Limb (tissue), 2 donors: ENCODE data around the gene PTPA.

Experiments used
- DNase-seq, 2 donors: peaks; one replicate each; pipeline ENCODE4 v3.0.0-alpha.2; 2016; ENCODE audit errors: extremely low spot score in 2 of 2

Gene PTPA

GRCh38 chr9:129081388-129081904 is 29.8 kb upstream of the PTPA start:
- DNase-seq, result no peak

- no peak for DNase-seq
Measured at GRCh38 chr9:129084087-129084486, 27.1 kb upstream of the PTPA start.

DNA sequence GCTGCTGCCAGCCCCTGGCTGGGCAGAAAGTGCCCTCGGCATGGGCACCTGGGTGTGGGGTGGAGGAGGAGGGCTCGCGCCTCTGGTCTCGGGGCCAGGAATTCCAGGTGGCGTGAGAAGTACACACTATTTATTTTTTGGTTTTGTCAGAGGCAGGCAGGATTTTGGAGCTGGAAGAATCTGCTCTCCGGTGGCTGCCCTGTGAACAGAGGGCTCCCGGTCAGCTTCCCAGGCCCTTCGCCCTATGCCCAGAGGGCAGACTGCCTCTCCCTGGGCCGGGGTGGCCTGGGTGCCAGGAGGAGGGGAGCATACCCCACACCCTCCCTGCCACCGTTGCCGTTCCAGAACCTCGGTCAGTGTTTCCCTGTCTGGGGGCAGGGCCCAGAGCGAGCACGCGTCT is 22.0 kb upstream of the PTPA start:
- no peak for DNase-seq

GRCh38 chr9:129093602-129094386 is 17.4 kb upstream of the PTPA start:
- DNase-seq, result no peak

- DNase-seq, result no peak
Measured at GRCh38 chr9:129094387-129095169, 16.6 kb upstream of the PTPA start.

DNA sequence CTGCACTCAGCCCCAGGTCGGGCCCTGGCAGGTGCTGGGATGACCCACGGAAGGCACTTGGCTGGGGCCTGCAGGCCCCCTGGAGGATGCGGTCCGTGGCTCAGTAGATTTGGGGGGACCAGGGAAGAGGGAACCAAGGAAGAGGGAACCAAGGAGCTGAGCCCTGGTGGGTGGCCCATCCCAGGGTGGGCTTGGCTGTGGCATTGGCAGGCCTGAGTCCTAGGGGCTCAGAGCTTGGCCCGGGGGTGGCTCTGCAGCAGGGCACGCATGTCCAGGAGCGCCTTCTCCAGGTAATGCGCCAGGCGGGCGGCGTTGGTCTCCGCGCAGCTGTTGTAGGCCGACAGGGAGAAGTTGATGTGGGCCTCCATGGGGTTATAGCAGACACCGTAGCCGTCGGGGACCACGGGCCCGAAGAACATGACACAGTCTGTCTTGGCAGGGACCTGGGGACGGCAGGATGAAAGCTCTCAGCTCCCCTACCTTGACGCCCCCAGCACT is 16.0 kb upstream of the PTPA start:
- DNase-seq, result no peak

DNA sequence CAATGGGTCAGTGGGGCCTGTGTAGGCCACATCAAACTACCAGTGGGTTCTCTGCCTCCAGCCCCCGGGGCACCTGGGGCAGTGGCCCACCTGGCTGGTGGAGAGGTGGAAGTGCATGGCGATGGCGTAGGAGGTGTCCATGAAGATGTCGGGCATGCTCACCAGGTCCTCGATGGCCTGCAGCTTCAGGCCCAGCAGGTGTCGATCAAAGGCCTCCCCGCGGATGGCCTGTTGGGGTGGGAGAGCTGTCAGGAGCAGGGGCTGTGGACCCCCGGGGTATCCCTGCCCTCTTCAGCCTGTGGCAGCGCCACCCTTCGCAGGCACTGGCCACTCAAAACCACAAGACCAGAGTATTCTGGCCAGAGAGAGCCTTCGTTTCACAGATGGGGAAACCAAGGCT is 15.3 kb upstream of the PTPA start:
- DNase-seq, result no peak

- no peak for DNase-seq
Measured at GRCh38 chr9:129097671-129098306, 13.4 kb upstream of the PTPA start.

GRCh38 chr9:129098328-129098727 is 12.9 kb upstream of the PTPA start:
- DNase-seq, result no peak

GRCh38 chr9:129100383-129101169 is 10.6 kb upstream of the PTPA start:
- DNase-seq, result no peak

DNA sequence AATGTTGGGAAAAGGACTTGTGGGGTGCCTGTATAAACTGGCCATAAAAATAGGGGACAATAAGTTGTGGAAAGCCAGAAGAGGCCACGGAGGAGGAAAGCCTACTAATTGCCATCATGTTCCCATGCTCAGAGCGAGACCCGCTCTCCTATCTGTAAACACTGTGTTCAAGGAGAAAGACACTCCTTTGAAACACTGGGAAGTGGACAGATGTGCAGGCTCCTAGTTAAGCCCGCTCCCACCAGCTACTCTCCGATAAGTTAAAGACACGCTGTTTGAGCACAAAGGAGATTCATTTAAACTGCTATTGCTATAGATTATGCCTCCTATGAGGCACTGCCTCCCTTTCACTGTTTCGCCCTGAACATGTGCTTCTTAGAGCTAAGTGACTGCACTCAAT is 9.9 kb upstream of the PTPA start:
- no peak for DNase-seq

- DNase-seq, result no peak
Measured at GRCh38 chr9:129102095-129102525, 9.1 kb upstream of the PTPA start.

DNA sequence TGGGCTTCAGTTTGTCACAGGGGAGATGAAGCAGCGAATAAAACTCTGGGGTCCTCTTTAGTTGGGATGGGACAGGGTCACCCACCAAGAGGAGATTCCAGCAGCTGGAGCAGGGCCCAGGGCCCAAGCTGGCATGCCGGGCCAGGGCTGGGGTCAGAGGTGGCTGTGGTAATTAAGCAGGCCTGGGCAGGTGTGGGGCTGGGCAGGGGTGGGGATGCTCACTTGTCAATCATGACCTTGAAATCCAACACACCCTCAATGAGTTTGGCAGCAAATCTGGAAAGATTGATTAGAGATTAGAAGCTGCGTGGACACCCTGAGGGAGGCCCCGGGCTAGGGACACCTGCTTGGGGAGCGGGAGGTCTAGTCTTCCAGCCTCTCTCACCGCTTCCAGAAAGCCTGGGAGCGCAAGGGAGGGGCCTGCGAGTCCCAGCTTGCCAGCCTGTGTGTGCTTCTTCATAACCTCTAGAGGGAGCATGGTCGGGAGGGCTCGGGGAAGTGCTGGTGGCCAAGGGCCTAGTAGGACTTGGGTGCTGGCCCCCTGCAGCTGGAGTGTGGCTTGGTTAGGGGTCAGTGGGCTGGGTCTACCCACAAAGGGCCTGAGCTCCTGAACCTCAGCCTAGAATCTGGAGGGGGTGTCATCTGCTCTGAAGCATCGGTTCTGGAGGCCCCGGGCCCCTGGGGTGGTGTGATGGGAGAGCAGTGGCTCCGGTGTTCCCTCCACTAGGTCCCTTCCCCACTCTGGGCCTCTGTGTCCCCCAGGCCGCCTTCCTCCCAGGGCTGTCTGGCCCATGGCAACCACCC is 8.2 kb upstream of the PTPA start:
- no peak for DNase-seq

DNA sequence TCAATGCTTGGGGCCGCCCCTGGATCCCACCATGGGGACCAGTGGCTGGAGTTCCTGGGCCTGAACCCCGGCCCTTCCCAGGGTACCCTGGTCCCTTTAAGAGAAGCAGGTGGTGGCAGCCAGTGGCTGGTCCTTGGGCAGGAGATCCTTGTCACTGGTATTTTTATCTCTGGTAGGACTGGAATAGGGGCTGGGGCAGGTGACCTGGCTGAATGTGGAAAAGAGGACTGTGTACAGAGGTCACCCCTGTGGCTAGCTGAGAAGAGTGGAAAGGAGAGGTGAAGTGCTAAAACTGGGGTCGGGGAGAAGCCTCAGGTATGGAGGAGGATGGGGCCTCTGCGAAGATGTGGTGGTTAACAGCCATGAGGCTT is 7.6 kb upstream of the PTPA start:
- DNase-seq, result no peak

GRCh38 chr9:129104051-129104450 is 7.2 kb upstream of the PTPA start:
- peak in 1 of 2 donors; percentile 18 for DNase-seq

DNA sequence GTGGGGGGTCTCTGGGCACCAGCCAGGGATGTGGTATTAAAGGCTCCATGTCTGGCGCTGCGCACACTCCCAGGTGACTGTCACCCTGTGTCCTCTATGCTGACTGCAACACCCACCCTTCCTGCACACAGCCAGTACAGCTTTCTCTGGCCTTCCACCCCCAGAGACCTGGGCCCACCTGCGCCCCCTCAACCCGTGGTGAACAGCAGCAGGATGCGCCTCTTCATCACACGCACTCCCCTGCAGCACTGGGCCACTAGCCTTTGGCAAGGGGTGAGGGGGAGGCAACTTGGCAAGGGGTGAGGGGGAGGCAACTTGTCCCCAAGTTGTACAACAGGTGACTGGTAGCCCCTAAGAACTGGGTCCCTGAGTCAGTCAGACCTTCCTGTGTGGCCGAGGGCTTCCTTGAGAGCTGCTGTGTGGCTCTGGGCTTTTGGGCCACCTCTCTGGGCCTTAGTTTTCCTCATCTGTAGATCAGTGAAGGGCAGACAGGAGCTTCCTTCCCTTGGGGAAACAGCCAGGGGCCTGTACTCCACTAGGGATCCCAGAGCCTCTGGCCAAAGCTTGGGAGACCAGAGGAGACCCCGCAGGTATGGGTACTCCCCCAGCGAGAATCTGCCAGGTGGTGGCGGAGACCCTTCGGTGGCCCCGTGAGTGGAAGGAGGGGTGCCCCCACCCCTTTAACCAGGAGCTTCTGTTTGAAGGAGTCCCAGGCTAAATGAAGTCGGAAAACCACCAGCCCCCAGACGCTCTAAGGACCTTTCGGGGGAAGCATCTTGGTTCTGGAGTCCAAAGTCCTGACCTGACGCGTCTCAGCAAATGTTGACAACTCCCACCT is 5.1 kb upstream of the PTPA start:
- peak in 1 of 2 donors; percentile 28 for DNase-seq

- DNase-seq, result no peak
Measured at GRCh38 chr9:129107651-129108050, 3.6 kb upstream of the PTPA start.

- no peak for DNase-seq
Measured at GRCh38 chr9:129108083-129108804, 3.0 kb upstream of the PTPA start.
